Mucosa of rectum (tissue), 2 donors: ENCODE results near the gene RAD51B.

Experiments used
- H3K27ac ChIP-seq, 2 donors: one replicate each; pipeline ENCODE4 v1.7.0; 2013; ENCODE audit warnings: inconsistent platforms in 2 of 2, low read depth in 2 of 2, low read length in 2 of 2
- H3K27me3 ChIP-seq, 2 donors: one replicate each; pipeline ENCODE4 v1.7.0; 2013; ENCODE audit warnings: low read length in 2 of 2; ENCODE audit not compliant: control insufficient read depth in 2 of 2, insufficient read depth in 2 of 2
- H3K36me3 ChIP-seq, 2 donors: one replicate each; pipeline ENCODE4 v1.7.0; 2013; ENCODE audit warnings: low read length in 2 of 2; ENCODE audit not compliant: control insufficient read depth in 2 of 2, insufficient read depth in 2 of 2
- H3K4me1 ChIP-seq, 2 donors: one replicate each; pipeline ENCODE4 v1.7.0; 2013; ENCODE audit warnings: low read length in 2 of 2, mild to moderate bottlenecking in 1 of 2; ENCODE audit not compliant: control insufficient read depth in 2 of 2, insufficient read depth in 2 of 2
- H3K4me3 ChIP-seq, 2 donors: one replicate each; pipeline ENCODE4 v1.7.0; 2013; ENCODE audit warnings: low read length in 2 of 2
- H3K9ac ChIP-seq, 2 donors: one replicate each; pipeline ENCODE4 v1.7.0; 2013; ENCODE audit warnings: low read length in 2 of 2, low read depth in 1 of 2, mild to moderate bottlenecking in 1 of 2
- H3K9me3 ChIP-seq, 2 donors: one replicate each; pipeline ENCODE4 v1.7.0; 2013; ENCODE audit warnings: low read length in 2 of 2; ENCODE audit not compliant: control insufficient read depth in 2 of 2
- donor health status: healthy.
- donor health status: Normal muscosa, but diverticular disease.

Gene RAD51B

GRCh38 chr14:68271913-68272391 is 452.4 kb downstream of the RAD51B start:
- Histone ChIP-seq H3K9me3 (no peaks in the 10 kb centered on the region), H3K27ac (peak overlapping the region; percentile 20 to 40), H3K27me3 (no peaks in the 10 kb centered on the region), H3K9ac (no peak overlapping the region), H3K4me3 (peak overlapping the region in 1 of 2 donors; percentile 8), H3K4me1 (peaks cover 17 to 31% of the 10 kb centered on the region in 2 donors), H3K36me3 (no peaks in the 10 kb centered on the region)

DNA sequence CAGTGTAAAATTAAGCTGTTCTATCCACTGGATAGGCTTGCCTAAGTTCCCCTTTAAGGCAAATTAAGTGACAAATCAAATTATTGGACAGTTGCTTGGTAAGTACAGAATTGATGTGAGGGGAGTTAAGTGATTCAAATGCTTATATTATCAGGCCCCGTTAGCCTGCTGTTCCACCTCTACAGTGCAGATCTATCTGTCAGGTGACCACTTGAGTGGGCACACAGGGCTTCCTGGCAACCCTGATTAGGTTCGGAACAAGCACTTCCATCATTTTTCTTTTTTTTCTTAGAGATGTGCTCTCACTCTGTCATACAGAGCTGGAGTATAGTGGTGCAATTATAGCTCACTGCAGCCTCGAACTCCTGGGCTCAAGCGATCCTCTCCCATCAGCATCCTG is 453.8 kb downstream of the RAD51B start:
- H3K4me1 ChIP-seq: peaks cover 12 to 24% of the 10 kb centered on the region in 2 donors
- no peak overlapping the region for H3K9ac ChIP-seq
- no peaks in the 10 kb centered on the region for H3K27me3 ChIP-seq
- no peak overlapping the region for H3K27ac ChIP-seq
- no peak overlapping the region for H3K4me3 ChIP-seq
- H3K9me3 ChIP-seq: no peaks in the 10 kb centered on the region
- H3K36me3 ChIP-seq: no peaks in the 10 kb centered on the region

GRCh38 chr14:68274725-68275124 is 455.1 kb downstream of the RAD51B start:
- Histone ChIP-seq H3K4me3 (no peak overlapping the region), H3K27me3 (no peaks in the 10 kb centered on the region), H3K9me3 (no peaks in the 10 kb centered on the region), H3K4me1 (peaks cover 9 to 16% of the 10 kb centered on the region in 2 donors), H3K36me3 (no peaks in the 10 kb centered on the region), H3K9ac (no peak overlapping the region), H3K27ac (no peak overlapping the region)

GRCh38 chr14:68278576-68279436 is 459.2 kb downstream of the RAD51B start:
- H3K27me3 ChIP-seq: no peaks in the 10 kb centered on the region
- H3K4me1 ChIP-seq: no peaks in the 10 kb centered on the region
- peak overlapping the region in 1 of 2 donors; percentile 16 for H3K27ac ChIP-seq
- H3K9me3 ChIP-seq: no peaks in the 10 kb centered on the region
- H3K36me3 ChIP-seq: no peaks in the 10 kb centered on the region
- no peak overlapping the region for H3K4me3 ChIP-seq
- no peak overlapping the region for H3K9ac ChIP-seq

DNA sequence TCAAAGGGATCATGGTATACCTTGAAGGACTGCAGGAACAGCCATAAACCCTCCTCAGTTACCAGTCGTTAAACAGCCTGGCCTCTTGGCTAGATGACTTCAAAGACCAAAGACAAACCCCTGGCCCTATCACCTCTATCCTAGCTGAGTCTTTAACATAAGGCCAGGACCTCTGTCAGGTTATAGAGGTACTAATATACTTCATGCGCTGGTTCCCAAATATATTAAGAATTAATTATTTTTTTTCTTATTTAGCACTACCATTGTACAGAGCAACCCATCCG is 459.8 kb downstream of the RAD51B start:
- Histone ChIP-seq H3K27ac (peak overlapping the region in 1 of 2 donors; percentile 16), H3K27me3 (no peaks in the 10 kb centered on the region), H3K36me3 (no peaks in the 10 kb centered on the region), H3K4me3 (no peak overlapping the region), H3K4me1 (no peaks in the 10 kb centered on the region), H3K9me3 (no peaks in the 10 kb centered on the region), H3K9ac (no peak overlapping the region)

GRCh38 chr14:68279777-68280233 is 460.2 kb downstream of the RAD51B start:
- Histone ChIP-seq H3K4me3 (no peak overlapping the region), H3K9ac (peak overlapping the region in 1 of 2 donors; percentile 17), H3K27ac (no peak overlapping the region), H3K4me1 (peaks cover 0 to 1% of the 10 kb centered on the region in 2 donors), H3K27me3 (no peaks in the 10 kb centered on the region), H3K36me3 (no peaks in the 10 kb centered on the region), H3K9me3 (no peaks in the 10 kb centered on the region)

DNA sequence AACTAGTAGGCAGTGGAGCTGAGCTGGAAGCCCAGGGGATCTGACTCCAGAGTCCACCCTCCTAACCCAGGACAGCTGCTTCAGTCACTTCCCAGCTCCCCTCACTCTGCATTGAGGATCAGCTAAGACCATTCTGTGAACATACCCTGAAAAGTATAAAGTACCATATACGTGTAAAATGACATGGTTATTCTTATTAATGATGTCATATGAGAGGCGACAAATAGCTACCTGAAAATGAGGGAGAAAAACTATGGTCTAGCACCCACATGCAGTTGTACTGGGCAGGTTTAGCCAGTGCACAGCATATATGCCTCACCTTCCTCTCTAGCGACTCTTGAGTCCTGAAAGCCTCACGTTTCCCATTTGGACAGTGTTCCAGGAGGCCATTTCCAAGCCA is 461.9 kb downstream of the RAD51B start:
- H3K36me3 ChIP-seq: no peaks in the 10 kb centered on the region
- no peak overlapping the region for H3K27ac ChIP-seq
- H3K9ac ChIP-seq: no peak overlapping the region
- no peak overlapping the region for H3K4me3 ChIP-seq
- H3K27me3 ChIP-seq: no peaks in the 10 kb centered on the region
- peaks cover 0 to 7% of the 10 kb centered on the region in 2 donors for H3K4me1 ChIP-seq
- H3K9me3 ChIP-seq: no peaks in the 10 kb centered on the region

- Histone ChIP-seq H3K9me3 (no peaks in the 10 kb centered on the region), H3K4me3 (no peak overlapping the region), H3K4me1 (peaks cover 0 to 7% of the 10 kb centered on the region in 2 donors), H3K27me3 (no peaks in the 10 kb centered on the region), H3K27ac (peak overlapping the region in 1 of 2 donors; percentile 49), H3K9ac (no peak overlapping the region), H3K36me3 (no peaks in the 10 kb centered on the region)
Measured at GRCh38 chr14:68282479-68283377, 463.1 kb downstream of the RAD51B start.

- Histone ChIP-seq H3K36me3 (no peaks in the 10 kb centered on the region), H3K4me3 (no peak overlapping the region), H3K4me1 (peaks cover 0 to 7% of the 10 kb centered on the region in 2 donors), H3K27me3 (no peaks in the 10 kb centered on the region), H3K27ac (peak overlapping the region; percentile 20 to 56), H3K9ac (no peak overlapping the region), H3K9me3 (no peaks in the 10 kb centered on the region)
Measured at GRCh38 chr14:68283378-68284123, 464.0 kb downstream of the RAD51B start.
